Fibroblast of villous mesenchyme (primary cell): ENCODE measurements around the gene MACROD2. TPM values are rescaled to one million over a fixed set of nuclear protein-coding genes. Genes with fewer than 3 reads are reported as not detected.
A peak's percentile ranks its signal among the peaks of the same experiment; 100 is the strongest.

Source experiments
- DNase-seq: peaks from one replicate; pipeline ENCODE4 v3.0.0-alpha.2; 2010; ENCODE audit warnings: low read depth
- H3K4me3 ChIP-seq: 2 replicates; pipeline ENCODE4 v1.5.1; 2011; ENCODE audit warnings: low read depth, mild to moderate bottlenecking, low read length
- CTCF ChIP-seq: IDR thresholded peaks from 2 replicates; pipeline ENCODE4 v1.5.1; 2012; ENCODE audit warnings: low read depth, mild to moderate bottlenecking, low read length; ENCODE audit not compliant: insufficient read depth
- total RNA-seq: library from RNA; depleted of rRNA; stranded (reverse); fragments of >200 nt; gene quantifications from 2 replicates; pipeline ENCODE4 v1.2.3, GENCODE V29; 2012

MACROD2 gene
- total RNA-seq, 1 donor = 1.7 TPM

- TF ChIP-seq CTCF = no peak
- no peak for DNase-seq
- no peak overlapping the region for H3K4me3 ChIP-seq
Observed at GRCh38 chr20:14489544-14489943, 494.2 kb downstream of the MACROD2 start.

- H3K4me3 ChIP-seq = no peak overlapping the region
- DNase-seq = no peak
- no peak for TF ChIP-seq CTCF
Observed at GRCh38 chr20:14491436-14491835, 496.1 kb downstream of the MACROD2 start.

GRCh38 chr20:14493408-14493807 is 498.1 kb downstream of the MACROD2 start:
- no peak for TF ChIP-seq CTCF
- no peak for DNase-seq
- H3K4me3 ChIP-seq = no peak overlapping the region

GRCh38 chr20:14494355-14494754 is 499.0 kb downstream of the MACROD2 start:
- no peak for DNase-seq
- TF ChIP-seq CTCF = no peak
- H3K4me3 ChIP-seq = no peak overlapping the region

- no peak for TF ChIP-seq CTCF
- no peak overlapping the region for H3K4me3 ChIP-seq
- DNase-seq = no peak
Observed at GRCh38 chr20:14495066-14495465, 499.8 kb downstream of the MACROD2 start.

GRCh38 chr20:14497004-14497403 is 501.7 kb downstream of the MACROD2 start:
- no peak for DNase-seq
- H3K4me3 ChIP-seq = no peak overlapping the region
- TF ChIP-seq CTCF = no peak

GRCh38 chr20:14498772-14499171 is 503.5 kb downstream of the MACROD2 start:
- DNase-seq = peak; percentile 19

More at GRCh38 chr20:14498772-14499171, 503.5 kb downstream of the MACROD2 start:
- no peak overlapping the region for H3K4me3 ChIP-seq
- no peak for TF ChIP-seq CTCF
